HepG2 (cell line): ENCODE data around the gene GPC3. TPM values are rescaled to one million over a fixed set of nuclear protein-coding genes. Genes with fewer than 3 reads are reported as not detected.

Experiments used
- ATAC-seq: fragments of 200-7000 bp; cut with Tn5 transposase; 3 replicates; pipeline ENCODE4 v1.9.1; 2020; ENCODE audit warnings: mild to moderate bottlenecking, moderate library complexity
- BruUV-seq: library from RNA; stranded (reverse); fragments of 400-500 nt; replicated peaks from 2 replicates; lab custom pipeline; 2021; lab: Mats Ljungman, UMichigan
- CTCF ChIA-PET: fragments of 300-600 bp; formaldehyde crosslinking; extraction: SDS; loops from one replicate; lab custom pipeline; 2021; ENCODE audit warnings: low total read pairs, inconsistent platforms, low intra/inter-chr PET ratio; lab: Yijun Ruan, JAX
- POLR2A ChIA-PET: fragments of 350-600 bp; sonication (Branson Sonifier 250); formaldehyde crosslinking; loops from one replicate; lab custom pipeline; 2020; ENCODE audit warnings: antibody characterized with exemption, inconsistent platforms; lab: Yijun Ruan, JAX
- DNase-seq: peaks from one replicate; pipeline ENCODE4 v3.0.0-alpha.2; 2015; ENCODE audit warnings: low spot score
- FAIRE-seq: peaks from 3 replicates; lab custom pipeline; 2011; peaks lifted over from hg19 to GRCh38; lab: Jason Lieb, UNC
- H2AFZ ChIP-seq: one replicate; pipeline ENCODE4 v1.6.1; 2011; ENCODE audit warnings: low read length, inconsistent platforms
- H3K27ac ChIP-seq: fragments of 300-600 bp; 3 replicates; pipeline ENCODE4 v1.8.0; 2011; ENCODE audit warnings: mixed run types, mild to moderate bottlenecking, mixed read lengths, low read length, inconsistent platforms; ENCODE audit not compliant: insufficient read depth; ENCODE audit errors: extremely low read length
- H3K27me3 ChIP-seq, 2 experiments: fragments of 200-600 bp in 1 of 2; 2 replicates in 1 of 2; 3 replicates in 1 of 2; pipeline versions ENCODE4 v1.6.0 to v1.8.0; 2011; ENCODE audit warnings: low read length in 2 of 2, mild to moderate bottlenecking in 2 of 2, moderate library complexity in 2 of 2, inconsistent platforms in 1 of 2; ENCODE audit not compliant: insufficient read depth in 2 of 2, control insufficient read depth in 1 of 2
- H3K36me3 ChIP-seq, 2 experiments: fragments of 200-600 bp in 1 of 2; replicated peaks in 1 of 2; 2 replicates in 1 of 2; 3 replicates in 1 of 2; pipeline versions ENCODE4 v1.5.1 to v1.8.0; 2011; ENCODE audit warnings: low read length in 2 of 2, inconsistent platforms in 1 of 2; ENCODE audit not compliant: insufficient read depth in 2 of 2, control insufficient read depth in 1 of 2
- H3K4me1 ChIP-seq: 2 replicates; pipeline ENCODE4 v1.5.1; 2012; ENCODE audit warnings: low read length, inconsistent platforms; ENCODE audit not compliant: insufficient read depth
- H3K4me2 ChIP-seq: 2 replicates; pipeline ENCODE4 v1.6.0; 2011; ENCODE audit warnings: low read depth, low read length, inconsistent platforms
- H3K4me3 ChIP-seq, 3 experiments: fragments of 200-600 bp in 1 of 3; sonication (generic), shearing (Covaris generic) in 1 of 3; replicated peaks in 1 of 3; 2 replicates each; pipeline ENCODE4 v1.5.1; 2011 to 2016; ENCODE audit warnings: low read length in 3 of 3, inconsistent platforms in 2 of 3, low read depth in 2 of 3, mild to moderate bottlenecking in 2 of 3, control low read depth in 1 of 3, mixed read lengths in 1 of 3; ENCODE audit not compliant: insufficient read depth in 1 of 3
- H3K79me2 ChIP-seq: one replicate; pipeline ENCODE4 v1.6.1; 2011; ENCODE audit warnings: low read length, inconsistent platforms; ENCODE audit not compliant: insufficient read depth
- H3K9ac ChIP-seq: 2 replicates; pipeline ENCODE4 v1.6.0; 2011; ENCODE audit warnings: mild to moderate bottlenecking, low read depth, low read length, inconsistent platforms; ENCODE audit not compliant: insufficient read depth
- H3K9me3 ChIP-seq: 2 replicates; pipeline ENCODE4 v1.5.1; 2012; ENCODE audit warnings: mild to moderate bottlenecking, low read length
- H4K20me1 ChIP-seq: 2 replicates; pipeline ENCODE4 v1.6.0; 2011; ENCODE audit warnings: inconsistent platforms, mild to moderate bottlenecking, low read length, moderate library complexity; ENCODE audit not compliant: insufficient read depth
- NRL ChIP-seq: sonication (generic); formaldehyde crosslinking; IDR thresholded peaks from 2 replicates; pipeline ENCODE4 v1.5.0; 2020; ENCODE audit warnings: missing genetic modification reagents, mild to moderate bottlenecking, moderate library complexity, borderline replicate concordance
- POLR2A ChIP-seq, 2 experiments: IDR thresholded peaks; 2 replicates each; pipeline ENCODE4 v1.6.1; 2011; ENCODE audit warnings: low read depth in 2 of 2, low read length in 2 of 2, mild to moderate bottlenecking in 1 of 2, moderate library complexity in 1 of 2; ENCODE audit not compliant: insufficient read depth in 1 of 2
- POLR2AphosphoS5 ChIP-seq: IDR thresholded peaks from 2 replicates; pipeline ENCODE4 v1.6.1; 2012; ENCODE audit warnings: low read depth, low read length
- RBM22 ChIP-seq: fragments of 200-400 bp; formaldehyde crosslinking; optimal IDR thresholded peaks from 2 replicates; pipeline ENCODE3; 2017; ENCODE audit warnings: mild to moderate bottlenecking, low read length, moderate library complexity
- ZNF33A ChIP-seq: sonication (generic); formaldehyde crosslinking; IDR thresholded peaks from 2 replicates; pipeline ENCODE4 v1.5.1; 2020; ENCODE audit warnings: missing genetic modification reagents, mild to moderate bottlenecking, moderate library complexity, borderline replicate concordance
- WGBS: methylation state at CpG from one replicate; pipeline ENCODE4 v1.1.6; 2017; ENCODE audit warnings: low lambda C conversion rate; 5-methylcytosine and 5-hydroxymethylcytosine counted together
- in situ Hi-C: cut with HindIII; loops from 2 replicates; pipeline ENCODE4 v1.10.0; 2017; ENCODE audit warnings: low pct_unique_long_range_greater_than_20kb; ENCODE audit not compliant: extremely low pct_ligation_motif_present
- intact Hi-C: fragments of 100-400 bp; cut with micrococcal nuclease; formaldehyde crosslinking; loops from one replicate; pipeline ENCODE4 v1.10.0; 2022; ENCODE audit not compliant: unreplicated experiment
- polyA plus RNA-seq, 8 experiments: library from polyadenylated mRNA; depleted of rRNA in 3 of 8; stranded (reverse) in 7 of 8; unstranded in 1 of 8; fragments of >200 nt; fragmentation: Illumina TruSeq in 4 of 8; extraction: Trizol in 4 of 8; gene quantifications; 2 replicates each; pipeline versions ENCODE4 v1.2.1 to v1.2.3, GENCODE V29; 2011 to 2016; ENCODE audit warnings: low read depth in 4 of 8, missing spikeins in 1 of 8, mixed read lengths in 1 of 8; ENCODE audit not compliant: insufficient read depth in 1 of 8
- total RNA-seq, 5 experiments: library from RNA; depleted of rRNA; stranded (reverse); fragments of >200 nt; fragmentation: Illumina TruSeq; extraction: Trizol; gene quantifications; 2 replicates each; pipeline ENCODE4 v1.2.3, GENCODE V29; 2016; ENCODE audit warnings: low read depth in 1 of 5

Gene GPC3
- total and polyA plus RNA-seq, 2 of the 13 experiments (the other 11 are each of a cell fraction or from before 2014, with no cell fraction given) = 1,799 to 3,263 TPM

GRCh38 chrX:133947022-133947421, 38.4 kb downstream of the GPC3 start:
- intact Hi-C loops = no loop called here
- in situ Hi-C loops = no loop called here
- peak; percentile 92 for TF ChIP-seq RBM22
- TF ChIP-seq POLR2A (IDR thresholded peaks at IDR 0.05; ENCODE audit: insufficient read depth in 1 of 2, low read depth in 2 of 2, low read length in 2 of 2) = peak in 1 of 2 experiments; percentile 20; a peak in 1 of 4 replicates
- no peak for TF ChIP-seq NRL (CRISPR knock-in tag)
- Histone ChIP-seq H3K4me1 (peaks cover 78% of the 10 kb centered on the region), H3K4me2 (no peak overlapping the region), H3K9ac (no peak overlapping the region), H4K20me1 (peaks cover 82% of the 10 kb centered on the region), H3K4me3 (no peak overlapping the region), H3K9me3 (no peaks in the 10 kb centered on the region), H3K27ac (no peak overlapping the region), H3K36me3 (peaks cover 9 to 55% of the 10 kb centered on the region in 2 experiments), H3K79me2 (peaks cover 92% of the 10 kb centered on the region), H2AFZ (no peak overlapping the region), H3K27me3 (no peaks in the 10 kb centered on the region)
- no CpG with 5 or more reads among the region's 2 CpGs for WGBS
- ChIA-PET CTCF (no interaction called here), POLR2A (no interaction called here)
- DNase-seq = no peak
- peak; percentile 12 for FAIRE-seq
- ATAC-seq = no peak; the same call in 2 of the 3 replicates
- no TSS peak for BruUV-seq

GRCh38 chrX:133943507-133943906, 41.9 kb downstream of the GPC3 start:
- ChIA-PET POLR2A (no interaction called here), CTCF (no interaction called here)
- Histone ChIP-seq H2AFZ (no peak overlapping the region), H3K4me1 (peaks cover 81% of the 10 kb centered on the region), H3K27ac (no peak overlapping the region), H3K4me2 (no peak overlapping the region), H4K20me1 (peaks cover 88% of the 10 kb centered on the region), H3K79me2 (peaks cover 90% of the 10 kb centered on the region), H3K36me3 (peaks cover 8 to 42% of the 10 kb centered on the region in 2 experiments), H3K9me3 (no peaks in the 10 kb centered on the region), H3K4me3 (no peak overlapping the region), H3K9ac (no peak overlapping the region), H3K27me3 (no peaks in the 10 kb centered on the region)
- ATAC-seq (no peak; the same call in 2 of the 3 replicates), FAIRE-seq (peak; percentile 68), DNase-seq (no peak)
- intact Hi-C loops (no loop called here), in situ Hi-C loops (no loop called here)
- TF ChIP-seq POLR2A (IDR thresholded peaks at IDR 0.05; ENCODE audit: insufficient read depth in 1 of 2, low read depth in 2 of 2, low read length in 2 of 2) (peak in 1 of 2 experiments; percentile 9; a peak in 1 of 4 replicates), RBM22 (peak; percentile 98), POLR2AphosphoS5 (peak; percentile 37; the same call in 1 of the 2 replicates), ZNF33A (CRISPR knock-in tag) (no peak)
- TSS peak; percentile 0 for BruUV-seq
- 100% methylated on average over 1 of the region's 1 CpG for WGBS
